NOMO-1 treated with DMSO at 0.1 percent for 48 hours (cell line): ENCODE data around the gene SMPD2.
A peak's percentile ranks its signal among the peaks of the same experiment; 100 is the strongest.

ENCODE experiments used
- DNase-seq: peaks from one replicate; lab custom pipeline; 2025; ENCODE audit not compliant: unreplicated experiment; lab: John Stamatoyannopoulos, UW

The SMPD2 gene

DNA sequence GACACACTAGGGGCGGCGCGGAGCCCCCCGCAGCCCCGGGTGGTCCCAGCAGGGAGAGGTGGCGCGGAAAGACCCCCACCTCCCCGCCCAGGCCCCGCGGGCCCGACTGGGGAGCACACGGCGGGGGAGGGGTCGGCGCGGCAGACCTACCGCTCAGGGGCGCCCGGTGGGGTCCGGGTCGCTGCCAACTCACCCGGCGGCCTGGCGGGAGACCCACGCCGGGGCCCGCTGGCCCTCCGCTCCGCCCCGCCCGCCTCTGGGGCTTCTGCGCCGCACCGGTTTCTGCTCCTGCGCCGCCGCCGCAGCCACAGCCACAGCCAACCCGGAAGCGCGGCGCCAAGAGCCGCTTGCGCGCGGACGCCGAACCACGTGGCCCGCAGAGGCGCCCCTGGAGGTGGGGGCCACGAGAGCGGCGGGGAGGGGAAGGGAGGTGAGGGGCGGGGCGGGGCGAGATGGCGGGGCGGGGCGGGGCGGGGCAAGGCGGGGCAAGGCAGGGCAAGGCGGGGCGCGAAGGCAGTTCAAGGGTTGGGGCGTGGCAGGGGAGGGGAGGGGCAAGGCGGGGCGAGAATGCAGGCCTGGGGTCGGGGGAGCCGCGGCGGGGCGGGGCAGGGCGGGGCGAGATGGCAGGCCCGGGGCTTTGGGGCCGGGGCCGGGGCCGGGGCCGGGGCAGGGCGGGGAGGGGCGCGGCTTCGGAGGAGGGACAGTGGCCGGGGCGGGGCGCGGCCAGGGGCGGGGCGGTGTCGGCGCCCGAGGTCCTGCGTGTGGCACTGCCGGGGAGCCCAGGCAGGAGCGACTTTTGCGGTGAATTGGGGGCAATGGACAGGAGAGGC, 42.6 kb downstream of the SMPD2 start, which contains the start of gene ZBTB24:
TSS of gene ZBTB24 (minus strand) at position 315 of the 830 bp plus-strand sequence. CDS start 1,193 bp downstream, outside the sequence.
- DNase-seq, result peak; percentile 79

DNA sequence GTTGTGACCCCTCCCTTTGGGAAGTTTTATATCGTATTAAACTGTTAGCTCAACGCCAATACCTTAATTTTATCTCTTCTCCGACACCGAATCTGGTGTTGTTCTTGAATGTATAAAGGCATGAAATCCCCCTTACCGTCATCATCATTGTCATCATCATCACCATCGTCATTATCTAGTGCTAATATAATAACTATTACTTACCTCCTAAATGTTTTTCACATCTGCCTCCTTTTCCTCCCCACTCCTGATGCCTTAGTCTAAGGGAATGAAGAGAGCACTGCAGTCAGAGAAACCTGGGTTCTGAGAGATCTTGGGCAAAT, 43.2 kb downstream of the SMPD2 start:
- no peak for DNase-seq

DNA sequence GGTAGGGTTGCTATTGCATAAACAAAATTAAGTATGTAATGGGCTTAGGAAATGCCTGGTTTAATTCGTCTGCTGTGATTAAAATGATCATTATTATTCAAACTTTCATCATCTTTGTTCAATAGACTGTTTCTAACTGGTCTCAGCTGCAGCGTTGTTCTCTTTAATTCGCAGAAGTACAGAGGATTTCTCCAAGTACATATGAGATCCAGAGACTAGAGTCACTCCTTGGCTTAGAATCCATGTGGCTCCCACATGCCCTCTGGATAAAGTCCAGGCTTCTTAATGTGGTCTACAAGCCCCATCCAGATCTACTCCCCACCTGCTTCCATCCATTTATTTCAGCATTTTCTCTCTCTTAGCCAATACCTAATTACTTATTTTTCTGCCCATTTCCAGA, 43.6 kb downstream of the SMPD2 start:
- DNase-seq, result no peak

DNA sequence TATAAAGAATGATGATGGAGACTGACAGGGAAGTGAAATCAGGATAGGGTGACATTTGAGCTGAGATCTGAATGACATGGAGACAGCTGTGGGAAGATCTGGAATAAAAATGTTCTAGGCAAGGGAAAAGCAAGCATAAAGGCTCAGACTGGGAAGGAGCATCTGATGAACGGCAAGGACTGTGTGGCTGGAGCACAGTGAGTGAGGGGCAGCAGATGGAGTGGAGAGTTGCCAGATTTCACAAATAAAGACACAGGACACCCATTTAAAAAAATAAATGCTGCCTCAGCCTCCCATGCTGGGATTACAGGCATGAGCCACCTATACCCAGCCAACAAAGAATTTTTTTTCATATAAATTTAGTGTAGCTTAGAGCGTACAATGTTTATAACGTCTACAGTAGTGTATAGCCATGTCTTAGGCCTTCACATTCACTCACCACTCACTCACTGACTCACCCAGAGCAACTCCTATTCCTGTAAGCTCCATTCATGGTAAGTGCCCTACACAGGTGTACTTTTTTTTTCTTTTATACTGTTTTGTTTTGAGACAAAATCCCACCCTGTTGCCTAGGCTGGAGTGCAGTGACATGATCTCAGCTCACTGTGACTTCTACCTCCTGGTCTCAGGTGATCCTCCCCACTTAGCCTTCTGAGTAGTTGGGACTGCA, 44.9 kb downstream of the SMPD2 start:
- no peak for DNase-seq

DNA sequence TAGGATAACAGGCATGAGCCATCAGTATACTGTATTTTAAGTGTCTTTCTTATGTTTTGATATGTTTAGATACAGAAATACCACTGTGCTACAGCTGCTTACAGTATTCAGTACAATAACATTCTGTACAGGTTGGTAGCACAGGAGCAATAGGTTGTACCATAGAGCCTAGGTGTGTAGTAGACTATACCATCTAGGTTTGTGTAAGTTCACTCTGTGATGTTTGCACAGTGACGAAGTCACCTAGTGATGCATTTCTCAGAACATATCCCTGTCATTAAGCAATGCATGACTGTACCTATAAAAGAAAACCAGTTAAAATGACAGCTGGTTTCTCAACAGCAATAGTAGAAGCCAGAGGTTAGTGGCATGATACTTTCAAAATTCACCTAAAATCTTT, 45.5 kb downstream of the SMPD2 start:
- DNase-seq, result no peak

DNA sequence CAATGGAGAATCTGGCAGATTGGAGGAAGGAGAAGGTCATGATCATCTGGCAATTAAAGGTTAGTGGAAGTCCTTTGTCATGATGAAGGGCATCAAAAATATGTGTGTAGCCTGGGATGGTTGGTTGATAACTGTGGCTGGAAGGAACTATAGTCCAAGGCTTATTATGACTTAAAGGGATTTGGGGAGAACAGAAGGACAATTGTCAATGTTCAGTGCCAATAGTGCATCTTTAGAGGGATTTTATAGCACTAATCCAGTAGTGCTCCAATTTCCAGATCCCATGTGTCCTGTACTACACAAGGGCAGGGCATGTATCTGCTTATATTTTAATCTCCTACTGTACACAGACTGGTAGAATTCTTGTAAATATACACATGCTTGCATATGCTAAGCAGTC, 47.5 kb downstream of the SMPD2 start:
- DNase-seq, result no peak

DNA sequence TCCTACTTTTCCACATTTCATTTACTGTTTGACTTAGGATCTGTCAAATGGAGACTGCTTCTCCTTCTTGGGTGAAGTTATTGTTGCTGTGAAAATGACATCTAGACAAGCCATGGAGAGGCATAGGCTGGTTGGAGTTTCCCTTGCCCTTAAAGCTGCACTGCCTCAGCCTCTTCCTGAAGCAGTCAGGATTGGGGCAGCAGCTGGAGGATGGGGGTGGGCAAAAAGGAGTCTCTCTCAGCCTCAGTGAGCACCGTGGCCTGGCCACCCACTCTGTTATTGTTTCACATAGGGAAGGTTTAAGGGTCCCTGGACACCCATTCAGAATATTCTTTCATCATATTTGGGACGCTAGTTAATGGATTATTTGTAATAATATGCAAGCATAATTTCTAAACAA, 50.2 kb downstream of the SMPD2 start:
- no peak for DNase-seq

DNA sequence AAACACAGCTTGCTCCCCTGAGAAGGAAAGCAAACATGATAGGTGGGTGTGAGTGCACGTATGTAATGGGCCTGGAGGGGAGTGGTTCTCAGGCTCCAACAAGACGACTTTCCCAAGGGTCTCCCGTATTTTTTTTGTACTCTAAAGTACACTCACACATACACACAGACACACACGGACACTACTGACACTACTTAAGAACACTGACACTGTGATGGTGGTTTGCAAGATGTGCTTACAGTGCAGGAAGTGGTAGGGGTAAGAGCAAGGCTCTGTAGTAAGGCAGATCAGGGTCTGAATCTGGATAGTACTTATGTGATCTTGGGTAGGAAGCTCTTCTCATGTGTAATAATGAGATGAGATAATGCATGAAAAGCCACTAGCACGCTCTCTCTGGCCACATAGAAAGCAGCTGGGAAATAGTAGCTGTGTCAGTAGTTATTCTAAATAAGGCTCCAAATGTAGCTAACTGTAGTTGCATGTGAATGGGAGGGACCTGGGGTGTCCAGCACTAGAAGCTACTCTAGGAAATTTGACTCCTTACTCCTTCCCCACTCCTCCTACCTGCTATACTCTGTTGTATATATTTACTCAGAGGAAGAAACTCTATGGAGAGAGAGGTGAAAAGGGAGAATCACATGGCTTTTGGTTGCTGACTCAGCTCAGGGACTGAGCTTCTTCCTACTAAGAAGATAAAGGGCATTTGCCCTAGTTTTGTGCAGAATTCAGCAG, 50.8 kb downstream of the SMPD2 start:
- DNase-seq, result no peak
